Stomach (tissue), 4 donors: ENCODE data around the gene NKIRAS1.

Source experiments
- CTCF ChIP-seq, 7 experiments: fragments of 450-650 bp in 4 of 7; fragments of 200-600 bp in 3 of 7; sonication (generic) in 3 of 7; IDR thresholded peaks; one replicate each; pipeline ENCODE4 v1.5.1; 2016 to 2019; ENCODE audit warnings: antibody characterized with exemption in 7 of 7, control low read depth in 2 of 7, mild to moderate bottlenecking in 1 of 7
- EP300 ChIP-seq: sonication (generic); formaldehyde crosslinking; IDR thresholded peaks from one replicate; pipeline ENCODE4 v1.6.1; 2017; ENCODE audit warnings: antibody characterized with exemption
- POLR2A ChIP-seq, 4 donors: fragments of 450-650 bp; IDR thresholded peaks; one replicate each; pipeline ENCODE4 v1.6.1; 2016; ENCODE audit warnings: antibody characterized with exemption in 4 of 4, control low read depth in 2 of 4, mild to moderate bottlenecking in 1 of 4, moderate library complexity in 1 of 4
- POLR2AphosphoS5 ChIP-seq, 3 donors: sonication (generic); formaldehyde crosslinking; IDR thresholded peaks; one replicate each; pipeline ENCODE4 v1.6.1; 2016; ENCODE audit warnings: antibody characterized with exemption in 3 of 3

GRCh38 chr3:23942546-23942945 is 25.8 kb upstream of the NKIRAS1 start:
- TF ChIP-seq CTCF (IDR thresholded peaks at IDR 0.05) (no peak), POLR2AphosphoS5 (IDR thresholded peaks at IDR 0.05) (no peak), POLR2A (IDR thresholded peaks at IDR 0.05) (no peak), EP300 (no peak)
